VCaP (cell line): ENCODE data around the gene IER5.
A peak's percentile ranks its signal among the peaks of the same experiment; 100 is the strongest.

Experiments
- H3K27ac ChIP-seq: fragments of 450-650 bp; 2 replicates; pipeline ENCODE4 v1.5.1; 2017
- CTCF ChIP-seq: fragments of 450-650 bp; conservative IDR thresholded peaks from 2 replicates; pipeline ENCODE4 v1.5.1; 2017; ENCODE audit warnings: mild to moderate bottlenecking, moderate library complexity

The IER5 gene

DNA sequence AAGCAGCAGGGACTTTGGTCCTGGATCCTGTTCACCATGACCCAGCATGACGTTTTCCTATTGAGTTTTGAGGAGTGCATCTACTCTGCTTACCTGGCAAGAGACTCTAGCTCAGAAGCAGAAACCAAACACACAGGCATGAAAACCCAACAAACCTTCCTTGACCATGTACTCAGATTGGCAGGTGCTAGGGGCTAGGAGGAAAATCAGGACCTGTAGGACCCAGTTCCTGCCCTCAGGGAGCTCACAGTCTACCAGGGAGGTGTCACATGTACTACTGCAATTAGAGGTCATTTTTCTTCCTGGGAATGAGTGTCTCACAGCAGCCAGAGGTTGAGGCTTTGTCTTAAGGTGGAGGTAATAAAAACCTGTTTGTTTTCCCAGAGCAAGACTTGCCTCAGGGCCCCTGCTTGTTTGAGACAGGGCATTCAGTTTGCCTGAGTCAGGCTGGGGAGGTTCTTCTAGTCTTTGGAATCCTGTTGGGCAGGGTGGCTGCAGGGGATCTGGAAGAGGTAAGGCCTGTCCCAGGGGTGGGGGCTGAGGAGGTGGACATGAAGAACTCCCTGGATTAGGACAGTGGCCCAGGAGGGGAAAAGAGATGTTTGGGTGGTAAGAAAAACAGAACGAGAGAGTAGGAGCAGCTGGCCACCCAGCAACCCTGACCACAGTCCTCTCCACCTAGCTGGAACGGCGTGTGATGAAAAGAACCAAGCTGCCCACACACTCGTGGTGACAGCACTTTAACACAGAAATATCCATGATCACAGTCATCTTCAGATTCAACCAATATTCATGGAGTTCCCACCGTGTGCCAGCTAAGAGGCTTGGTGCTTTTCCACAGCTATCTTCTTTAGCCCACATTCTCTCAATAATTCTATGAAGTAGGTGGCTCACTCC is 30.8 kb downstream of the IER5 start:
- peak overlapping the region; percentile 3; the same call in 1 of the 2 replicates for H3K27ac ChIP-seq
- TF ChIP-seq CTCF, result no peak

GRCh38 chr1:181120924-181121323 is 32.4 kb downstream of the IER5 start:
- TF ChIP-seq CTCF, result no peak
- H3K27ac ChIP-seq, result no peak overlapping the region

DNA sequence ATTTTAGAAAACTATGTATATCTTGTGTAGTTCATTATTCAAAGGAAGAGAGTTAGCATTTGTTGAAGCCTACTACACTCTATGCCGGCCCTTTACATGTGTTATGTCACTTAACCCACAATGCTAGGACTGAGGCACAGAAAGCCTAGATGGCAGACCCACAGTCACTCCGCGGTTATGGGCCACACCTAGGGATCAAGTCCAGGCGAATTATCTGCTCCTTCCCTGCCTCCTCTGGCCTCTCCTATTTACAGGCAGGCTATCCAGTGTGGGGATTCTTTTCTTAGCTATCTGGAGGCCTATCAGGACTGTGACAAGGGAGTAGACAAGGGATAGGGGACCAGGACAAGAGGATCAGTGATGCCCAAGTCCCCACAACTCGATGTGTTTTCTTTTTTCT is 33.0 kb downstream of the IER5 start:
- no peak overlapping the region for H3K27ac ChIP-seq
- no peak for TF ChIP-seq CTCF

DNA sequence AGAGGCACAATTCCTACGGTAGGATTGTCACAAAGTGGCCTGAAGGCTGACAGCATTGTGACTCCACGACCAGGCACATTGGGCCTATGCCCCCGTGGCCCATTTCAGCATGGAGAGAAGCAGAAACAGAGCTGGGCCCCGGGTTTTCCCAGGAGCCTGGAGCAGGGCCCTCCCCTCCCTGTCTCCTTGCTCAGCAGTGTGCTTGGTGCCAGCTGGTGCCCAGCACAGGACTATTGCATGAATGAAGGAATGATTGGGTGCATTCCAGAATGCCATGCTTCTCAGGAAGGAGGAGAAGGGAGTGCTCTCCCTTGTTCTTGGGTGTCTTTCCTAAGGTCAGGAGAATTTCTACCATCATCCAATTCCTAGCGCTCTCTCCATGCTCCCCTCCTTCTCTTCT is 33.7 kb downstream of the IER5 start:
- TF ChIP-seq CTCF, result no peak
- no peak overlapping the region for H3K27ac ChIP-seq

DNA sequence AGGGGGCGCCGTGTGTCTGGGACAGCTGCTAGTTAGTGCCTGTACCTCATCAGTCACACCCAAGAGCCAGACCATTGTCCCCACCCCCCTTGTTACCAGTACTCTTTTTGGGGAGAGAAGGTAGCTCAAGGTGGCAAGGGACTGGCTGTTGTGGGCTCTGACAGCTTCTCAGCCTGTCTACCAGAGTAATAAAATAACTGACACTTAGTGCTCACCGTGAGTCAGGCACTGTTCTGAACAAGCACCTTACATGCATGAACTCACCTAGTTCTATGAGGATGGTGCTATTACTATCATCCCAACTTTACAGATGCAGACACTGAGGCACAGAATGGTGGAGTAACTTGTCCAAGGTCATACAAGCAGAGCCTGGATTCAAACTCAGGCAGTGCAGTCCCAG is 34.7 kb downstream of the IER5 start:
- no peak for TF ChIP-seq CTCF

DNA sequence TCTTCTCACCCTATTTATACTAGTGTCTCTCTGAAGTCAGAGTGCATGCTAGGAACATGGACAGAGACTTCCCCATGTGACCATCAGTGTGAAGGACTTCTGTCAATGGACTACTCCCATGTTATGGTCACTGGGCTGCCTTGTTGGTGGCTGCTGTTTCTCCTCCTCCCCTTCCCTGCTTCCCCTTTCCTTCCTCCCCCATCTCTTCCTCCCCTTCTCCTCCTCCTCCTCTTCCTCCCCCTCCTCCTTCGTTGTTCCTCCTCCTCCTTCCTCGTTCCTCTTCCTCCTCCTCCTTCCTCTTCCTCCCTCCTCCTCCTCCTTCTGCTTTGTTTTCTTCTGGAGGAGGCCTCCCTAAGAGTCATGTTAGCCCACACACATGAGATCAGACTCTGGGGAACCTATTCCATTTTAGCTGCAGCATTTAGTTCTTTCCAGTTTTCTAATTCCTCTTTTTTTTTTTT is 35.8 kb downstream of the IER5 start:
- no peak for TF ChIP-seq CTCF
- no peak overlapping the region for H3K27ac ChIP-seq

More for the DNA sequence above, 34.7 kb downstream of the IER5 start:
- no peak overlapping the region for H3K27ac ChIP-seq

- no peak overlapping the region for H3K27ac ChIP-seq
- TF ChIP-seq CTCF, result no peak
These were observed 37.8 kb downstream of the IER5 start for GRCh38 chr1:181126289-181126688.
